HL-60/S4 treated with retinoic acid at 250 ng/mL for 4 days and 3 days (cell line): Measurements from ENCODE around the gene PAM16.

Source experiments
- in situ Hi-C: fragments of 300-500 bp; cut with MboI; formaldehyde crosslinking; loops from 2 replicates; pipeline ENCODE4 v1.7.0; 2022; ENCODE audit warnings: low sequenced_read_pairs

The PAM16 gene

DNA sequence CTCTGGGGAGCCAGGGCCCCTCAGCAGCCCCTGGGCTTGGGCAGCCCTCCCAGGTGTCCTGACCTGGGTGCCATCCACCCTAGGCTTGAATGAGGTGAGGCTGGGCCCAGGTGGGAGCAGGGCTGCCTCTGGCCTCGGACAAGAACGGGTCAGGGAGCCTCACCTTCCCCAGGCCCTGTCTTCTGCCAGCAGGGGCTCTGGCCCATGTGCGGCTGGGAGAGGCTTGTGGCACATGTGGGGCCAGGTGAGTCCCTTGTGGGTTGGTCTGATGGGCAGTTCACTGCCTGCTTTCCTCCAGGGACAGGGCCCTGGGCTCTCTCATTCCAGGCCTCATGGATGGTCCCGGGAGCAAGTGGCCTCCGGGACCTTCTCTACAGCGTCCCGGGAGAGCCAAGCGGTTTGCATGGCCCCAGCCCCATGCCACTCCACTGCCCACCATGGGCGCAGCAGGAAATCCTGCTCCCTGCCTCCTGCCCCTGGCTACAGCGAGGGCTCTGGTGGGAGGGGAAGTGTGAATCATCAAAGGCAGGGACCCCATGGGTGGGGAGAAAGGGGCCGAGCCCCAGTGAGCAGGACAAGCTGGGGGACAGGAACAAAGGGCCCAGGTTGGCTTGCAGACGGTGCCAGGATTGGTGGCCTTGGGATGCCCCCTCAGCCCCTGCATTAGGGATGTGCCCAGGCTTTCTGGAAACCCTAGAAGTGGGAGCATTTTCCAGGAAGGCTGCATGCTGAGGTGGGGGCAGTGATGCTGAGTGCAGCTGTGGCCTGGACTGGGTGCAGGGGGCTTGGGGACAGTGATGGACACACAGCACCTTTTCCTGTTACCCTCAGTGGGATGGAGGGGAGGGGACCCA lies 32.7 kb upstream of the PAM16 start:
- in situ Hi-C loops, result no loop called here

DNA sequence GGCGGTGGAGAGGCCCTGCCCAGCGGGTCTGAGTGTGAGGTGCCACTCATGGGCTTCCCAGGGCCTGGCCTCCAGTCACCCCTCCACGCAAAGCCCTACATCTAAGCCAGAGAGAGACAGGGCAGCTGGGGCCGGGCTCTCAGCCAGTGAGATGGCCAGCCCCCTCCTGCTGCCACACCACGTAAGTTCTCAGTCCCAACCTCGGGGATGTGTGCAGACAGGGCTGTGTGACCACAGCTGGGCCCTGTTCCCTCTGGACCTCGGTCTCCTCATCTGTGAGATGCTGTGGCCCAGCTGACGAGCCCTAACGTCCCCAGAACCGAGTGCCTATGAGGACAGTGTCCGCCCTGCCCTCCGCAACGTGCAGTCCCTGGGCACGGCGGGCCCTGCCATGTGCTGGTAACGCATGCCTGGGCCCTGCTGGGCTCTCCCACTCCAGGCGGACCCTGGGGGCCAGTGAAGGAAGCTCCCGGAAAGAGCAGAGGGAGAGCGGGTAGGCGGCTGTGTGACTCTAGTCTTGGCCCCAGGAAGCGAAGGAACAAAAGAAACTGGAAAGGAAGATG lies 31.8 kb upstream of the PAM16 start:
- in situ Hi-C loops, result no loop called here

- in situ Hi-C loops, result no loop called here
Measured at GRCh38 chr16:4381935-4382794, 31.0 kb upstream of the PAM16 start.

- in situ Hi-C loops, result no loop called here
Measured at GRCh38 chr16:4381072-4381934, 30.2 kb upstream of the PAM16 start.

- in situ Hi-C loops, result no loop called here
Measured at GRCh38 chr16:4380119-4381063, 29.3 kb upstream of the PAM16 start.

GRCh38 chr16:4378999-4379690 lies 28.0 kb upstream of the PAM16 start:
- in situ Hi-C loops, result no loop called here

GRCh38 chr16:4378161-4378666 lies 27.1 kb upstream of the PAM16 start:
- in situ Hi-C loops, result no loop called here

DNA sequence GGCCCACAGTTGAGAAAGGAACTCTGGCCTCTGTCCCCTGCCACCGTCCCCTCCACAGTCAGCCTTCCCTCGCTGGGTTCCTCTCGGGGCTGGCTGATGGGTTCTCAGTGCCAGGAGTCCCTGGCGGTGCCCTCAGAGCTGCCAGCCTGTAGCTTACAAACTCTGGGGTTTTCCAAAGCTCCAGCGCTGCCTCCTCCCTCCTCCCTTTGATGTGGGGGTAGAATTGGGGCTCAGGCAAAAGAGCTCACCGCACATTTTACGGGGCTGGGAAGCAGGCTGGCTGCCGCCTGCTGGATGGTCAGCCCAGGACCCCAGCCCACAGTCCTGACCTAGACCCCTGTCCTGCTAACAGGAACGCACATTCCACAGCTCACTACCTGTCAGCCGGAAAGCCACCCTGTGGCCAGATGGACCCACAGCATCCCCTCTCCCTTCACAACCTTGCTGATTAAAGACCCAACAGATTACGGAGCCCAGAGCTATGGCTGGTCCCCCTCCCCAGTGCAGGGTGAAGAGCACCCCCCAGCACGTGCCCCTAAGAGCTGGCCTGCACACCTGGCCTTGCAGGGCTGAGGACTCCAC lies 26.5 kb upstream of the PAM16 start:
- in situ Hi-C loops, result no loop called here

DNA sequence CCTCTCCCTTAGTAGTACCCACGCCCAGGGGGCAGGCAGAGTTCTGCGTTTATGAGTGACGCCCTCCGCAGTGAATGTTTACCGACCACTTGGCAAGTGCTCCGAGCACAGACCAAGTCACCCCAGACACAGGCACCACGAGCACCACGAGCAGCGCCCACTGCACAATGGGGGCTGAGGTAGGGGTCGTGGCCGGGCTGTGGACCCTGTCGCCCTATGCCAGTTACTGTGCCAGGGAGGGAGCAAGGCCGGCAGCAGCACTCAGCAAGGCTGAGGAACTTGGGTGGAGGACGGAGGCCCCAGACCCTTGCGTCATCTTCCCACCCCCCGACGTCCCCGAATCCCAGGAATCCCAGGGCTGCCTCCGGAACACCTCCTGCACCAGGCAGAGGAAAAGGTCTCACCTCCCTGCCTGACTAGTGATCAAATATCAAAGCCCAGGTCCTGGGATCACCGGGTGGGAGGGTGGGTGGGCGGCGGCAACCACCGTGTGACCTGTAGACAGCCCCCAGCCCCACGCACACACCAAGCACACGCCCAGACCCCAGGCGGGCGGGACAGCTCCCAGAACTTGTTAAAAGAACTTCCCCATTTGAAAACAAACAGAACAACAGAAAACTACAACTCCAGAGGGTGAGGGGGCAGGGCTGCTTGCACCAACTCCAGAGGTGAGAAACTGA lies 25.9 kb upstream of the PAM16 start:
- in situ Hi-C loops, result no loop called here

GRCh38 chr16:4376126-4376892 lies 25.2 kb upstream of the PAM16 start:
- in situ Hi-C loops, result no loop called here

GRCh38 chr16:4375717-4376116 lies 24.6 kb upstream of the PAM16 start:
- in situ Hi-C loops, result no loop called here

- in situ Hi-C loops, result no loop called here
Measured at GRCh38 chr16:4373909-4374742, 23.0 kb upstream of the PAM16 start.

DNA sequence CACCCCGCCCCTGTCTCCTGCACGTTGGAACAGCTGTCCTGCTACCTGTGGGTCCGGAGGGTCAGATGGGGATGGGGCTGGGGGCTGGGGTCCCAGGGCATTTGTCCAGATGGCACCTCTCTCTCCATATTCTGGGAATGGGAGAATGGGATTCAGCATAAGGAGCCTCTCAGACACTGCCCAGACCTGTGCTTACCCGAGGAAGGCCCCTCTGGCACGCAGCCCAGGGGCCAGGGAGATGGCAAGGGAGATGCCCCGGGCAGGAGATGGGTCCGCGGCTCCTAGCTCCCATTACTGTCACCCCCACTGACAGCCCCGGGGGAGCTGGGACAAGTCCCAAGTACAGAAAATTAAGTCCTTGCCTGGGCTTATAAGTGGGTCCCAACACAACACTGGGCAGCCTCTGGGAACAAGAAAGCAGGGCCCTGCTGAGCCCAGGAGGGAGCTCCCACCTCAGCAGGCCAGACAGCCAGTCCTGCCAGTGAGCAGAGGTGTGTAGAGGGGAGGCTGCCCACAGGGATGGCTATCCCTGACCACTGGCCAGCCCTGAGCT lies 22.3 kb upstream of the PAM16 start:
- in situ Hi-C loops, result no loop called here

- in situ Hi-C loops, result no loop called here
Measured at GRCh38 chr16:4372578-4373355, 21.6 kb upstream of the PAM16 start.

DNA sequence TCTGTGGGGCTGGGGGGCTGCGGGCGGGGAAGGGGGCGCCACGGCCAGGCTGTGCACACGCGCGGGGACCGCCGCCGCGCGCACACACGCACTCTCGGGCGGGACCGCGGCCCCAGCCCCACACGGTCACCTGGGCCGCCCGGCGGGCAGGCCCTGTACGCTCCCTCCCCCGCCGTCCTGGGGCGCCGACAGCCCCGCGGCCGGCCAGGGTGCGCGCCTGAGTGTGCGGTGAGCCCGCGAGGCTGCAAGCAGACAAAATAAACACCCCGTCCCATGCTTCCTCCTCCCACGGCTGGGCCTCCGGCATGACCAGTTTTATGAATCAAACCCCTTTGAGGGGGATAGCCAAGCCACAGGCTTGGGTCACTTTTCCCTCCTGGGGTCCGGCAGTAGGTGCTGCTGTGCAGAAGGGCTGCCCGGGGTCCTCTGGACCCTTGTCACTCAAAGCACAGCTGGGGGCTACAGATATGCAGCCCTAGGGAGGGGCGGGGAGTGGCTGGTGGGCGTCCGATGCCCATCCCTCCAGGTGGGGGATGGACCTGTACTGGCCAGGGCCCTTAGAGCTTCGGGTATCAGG lies 21.0 kb upstream of the PAM16 start:
- in situ Hi-C loops, result no loop called here
